Ovary (tissue), 3 donors: Measurements from ENCODE around the gene EPB41L2.

ENCODE experiments used
- CTCF ChIP-seq, 3 donors: fragments of 450-650 bp in 2 of 3; fragments of 200-600 bp in 1 of 3; IDR thresholded peaks; one replicate each; pipeline versions ENCODE4 v1.5.1 to v1.8.0; 2016 to 2022; ENCODE audit warnings: antibody characterized with exemption in 3 of 3, mild to moderate bottlenecking in 1 of 3
- POLR2A ChIP-seq: fragments of 450-650 bp; IDR thresholded peaks from one replicate; pipeline ENCODE4 v1.6.1; 2017; ENCODE audit warnings: antibody characterized with exemption, mild to moderate bottlenecking, moderate library complexity
- donor health status: DM: no; HTN: no; CAD: no.

GRCh38 chr6:131101911-131102680 lies 39.1 kb upstream of the EPB41L2 start:
- TF ChIP-seq POLR2A = no peak
- no peak for TF ChIP-seq CTCF (IDR thresholded peaks at IDR 0.05)
